Measurements from ENCODE around the gene LRRC75A.

LRRC75A gene

DNA sequence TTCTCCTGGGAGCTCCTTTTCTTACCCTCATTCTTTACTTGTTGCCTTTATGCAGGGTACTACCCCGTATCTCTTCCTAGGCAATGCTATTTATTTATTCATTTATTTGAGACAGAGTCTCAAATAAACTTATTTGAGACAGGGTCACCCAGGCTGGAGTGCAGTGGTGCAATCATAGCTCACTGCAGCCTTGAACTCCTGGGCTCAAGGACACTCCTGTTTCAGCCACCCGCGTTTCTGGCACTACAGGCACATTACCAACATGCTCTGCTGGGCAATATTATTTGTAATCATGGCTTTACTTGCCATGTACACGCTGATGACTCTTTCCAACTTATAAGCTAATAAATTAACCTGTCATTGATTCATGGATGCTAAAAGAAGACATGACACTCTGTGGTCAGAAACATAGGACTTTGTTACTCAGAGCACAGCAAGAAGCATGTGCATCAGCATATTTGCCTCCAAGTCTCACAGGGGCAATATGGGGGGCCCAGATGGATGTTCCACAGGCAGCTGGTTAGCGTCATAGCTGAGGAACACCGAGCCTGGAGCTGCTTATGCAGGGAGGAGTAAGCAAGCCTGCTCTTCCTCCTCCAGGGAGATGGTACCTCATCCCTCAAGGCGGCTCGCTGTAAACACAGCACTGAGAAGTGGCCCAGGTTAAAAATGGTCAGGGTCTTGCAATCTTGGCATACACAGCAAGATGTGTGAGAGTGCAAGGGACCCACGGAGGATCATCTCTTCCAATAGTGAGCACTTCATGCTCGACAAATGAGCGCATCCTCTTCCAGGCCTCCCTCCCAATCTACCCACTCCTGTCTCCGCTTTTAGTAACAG is 4.2 kb upstream of the LRRC75A start:
- in situ Hi-C loops (cut with MboI; ENCODE audit: low sequenced_read_pairs, unreplicated experiment) = no loop called here
- TF ChIP-seq, protein P1, sequence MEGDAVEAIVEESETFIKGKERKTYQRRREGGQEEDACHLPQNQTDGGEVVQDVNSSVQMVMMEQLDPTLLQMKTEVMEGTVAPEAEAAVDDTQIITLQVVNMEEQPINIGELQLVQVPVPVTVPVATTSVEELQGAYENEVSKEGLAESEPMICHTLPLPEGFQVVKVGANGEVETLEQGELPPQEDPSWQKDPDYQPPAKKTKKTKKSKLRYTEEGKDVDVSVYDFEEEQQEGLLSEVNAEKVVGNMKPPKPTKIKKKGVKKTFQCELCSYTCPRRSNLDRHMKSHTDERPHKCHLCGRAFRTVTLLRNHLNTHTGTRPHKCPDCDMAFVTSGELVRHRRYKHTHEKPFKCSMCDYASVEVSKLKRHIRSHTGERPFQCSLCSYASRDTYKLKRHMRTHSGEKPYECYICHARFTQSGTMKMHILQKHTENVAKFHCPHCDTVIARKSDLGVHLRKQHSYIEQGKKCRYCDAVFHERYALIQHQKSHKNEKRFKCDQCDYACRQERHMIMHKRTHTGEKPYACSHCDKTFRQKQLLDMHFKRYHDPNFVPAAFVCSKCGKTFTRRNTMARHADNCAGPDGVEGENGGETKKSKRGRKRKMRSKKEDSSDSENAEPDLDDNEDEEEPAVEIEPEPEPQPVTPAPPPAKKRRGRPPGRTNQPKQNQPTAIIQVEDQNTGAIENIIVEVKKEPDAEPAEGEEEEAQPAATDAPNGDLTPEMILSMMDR (IDR thresholded peaks at IDR 0.05; ENCODE audit: borderline replicate concordance, control extremely low read depth, extremely low read depth, insufficient read depth, missing control alignments) = no peak
- no peak for DNase-seq (ENCODE audit: low spot score)

DNA sequence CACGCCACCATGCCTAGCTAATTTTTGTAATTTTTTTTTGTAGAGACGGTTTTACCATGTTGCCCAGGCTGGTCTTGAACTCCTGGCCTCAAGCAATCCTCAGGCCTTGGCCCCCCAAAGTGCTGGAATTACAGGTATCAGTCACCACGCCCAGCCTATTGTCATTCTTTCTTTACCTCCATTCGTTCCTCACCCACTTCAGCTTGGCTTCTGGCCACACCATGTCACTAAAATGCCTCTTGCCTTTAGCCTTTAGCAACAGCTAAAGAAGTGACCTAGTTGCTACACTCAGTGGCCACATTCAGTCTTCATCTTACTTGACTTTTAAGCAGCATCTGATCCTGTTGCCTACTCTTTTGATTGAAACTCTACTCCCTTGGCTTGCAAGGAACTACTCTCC is 3.6 kb upstream of the LRRC75A start:
- DNase-seq (ENCODE audit: low spot score) = no peak
- TF ChIP-seq, protein P1 (IDR thresholded peaks at IDR 0.05; ENCODE audit: borderline replicate concordance, control extremely low read depth, extremely low read depth, insufficient read depth, missing control alignments) = no peak
- in situ Hi-C loops (cut with MboI; ENCODE audit: low sequenced_read_pairs, unreplicated experiment) = no loop called here

DNA sequence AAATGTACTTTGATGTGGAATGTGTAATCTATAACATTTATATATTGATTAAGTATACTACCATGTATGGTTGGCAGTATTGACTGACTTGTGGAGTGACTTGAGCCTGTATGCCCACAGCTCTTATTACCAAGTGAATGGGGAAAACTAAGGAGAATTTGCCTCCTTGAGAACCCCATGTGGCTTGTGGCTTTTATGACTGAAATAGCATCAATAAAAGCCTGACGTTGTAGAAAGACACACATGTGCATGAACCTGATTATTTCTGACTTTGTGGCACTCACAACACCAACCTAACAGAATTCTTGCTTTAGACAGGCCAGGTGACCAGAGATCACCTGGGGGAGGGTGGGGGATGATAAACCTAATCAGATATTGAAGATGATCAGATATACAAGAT is 2.1 kb upstream of the LRRC75A start:
- in situ Hi-C loops (cut with MboI; ENCODE audit: low sequenced_read_pairs, unreplicated experiment) = no loop called here
- DNase-seq (ENCODE audit: low spot score) = no peak
- TF ChIP-seq, protein P1 (IDR thresholded peaks at IDR 0.05; ENCODE audit: borderline replicate concordance, control extremely low read depth, extremely low read depth, insufficient read depth, missing control alignments) = no peak

DNA sequence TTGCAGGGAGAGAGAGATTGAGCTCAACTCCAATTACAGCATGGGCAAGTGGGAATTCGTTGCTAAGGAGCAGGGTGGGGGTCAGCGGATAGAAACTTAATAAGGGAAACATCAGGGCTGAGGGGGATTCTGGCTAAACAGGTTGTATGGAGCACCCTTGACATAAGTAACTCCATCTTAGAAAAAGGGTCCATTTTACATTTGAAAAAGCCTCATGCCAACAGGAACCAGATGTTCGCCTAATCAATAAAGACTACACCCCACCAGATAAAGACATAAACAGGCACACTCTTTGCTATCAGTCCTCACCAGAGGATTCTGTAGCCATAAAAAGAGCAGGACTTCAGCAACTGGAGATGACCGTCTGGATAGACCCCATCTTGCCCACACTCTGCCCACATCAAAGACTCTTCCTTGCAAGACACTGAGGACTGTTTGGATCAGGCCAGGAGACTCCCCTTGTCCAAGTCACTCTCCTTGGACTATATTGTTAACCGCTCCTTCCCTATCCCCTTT is 1.6 kb upstream of the LRRC75A start:
- no peak for DNase-seq (ENCODE audit: low spot score)
- TF ChIP-seq, protein P1 (IDR thresholded peaks at IDR 0.05; ENCODE audit: borderline replicate concordance, control extremely low read depth, extremely low read depth, insufficient read depth, missing control alignments) = no peak
- in situ Hi-C loops (cut with MboI; ENCODE audit: low sequenced_read_pairs, unreplicated experiment) = no loop called here

DNA sequence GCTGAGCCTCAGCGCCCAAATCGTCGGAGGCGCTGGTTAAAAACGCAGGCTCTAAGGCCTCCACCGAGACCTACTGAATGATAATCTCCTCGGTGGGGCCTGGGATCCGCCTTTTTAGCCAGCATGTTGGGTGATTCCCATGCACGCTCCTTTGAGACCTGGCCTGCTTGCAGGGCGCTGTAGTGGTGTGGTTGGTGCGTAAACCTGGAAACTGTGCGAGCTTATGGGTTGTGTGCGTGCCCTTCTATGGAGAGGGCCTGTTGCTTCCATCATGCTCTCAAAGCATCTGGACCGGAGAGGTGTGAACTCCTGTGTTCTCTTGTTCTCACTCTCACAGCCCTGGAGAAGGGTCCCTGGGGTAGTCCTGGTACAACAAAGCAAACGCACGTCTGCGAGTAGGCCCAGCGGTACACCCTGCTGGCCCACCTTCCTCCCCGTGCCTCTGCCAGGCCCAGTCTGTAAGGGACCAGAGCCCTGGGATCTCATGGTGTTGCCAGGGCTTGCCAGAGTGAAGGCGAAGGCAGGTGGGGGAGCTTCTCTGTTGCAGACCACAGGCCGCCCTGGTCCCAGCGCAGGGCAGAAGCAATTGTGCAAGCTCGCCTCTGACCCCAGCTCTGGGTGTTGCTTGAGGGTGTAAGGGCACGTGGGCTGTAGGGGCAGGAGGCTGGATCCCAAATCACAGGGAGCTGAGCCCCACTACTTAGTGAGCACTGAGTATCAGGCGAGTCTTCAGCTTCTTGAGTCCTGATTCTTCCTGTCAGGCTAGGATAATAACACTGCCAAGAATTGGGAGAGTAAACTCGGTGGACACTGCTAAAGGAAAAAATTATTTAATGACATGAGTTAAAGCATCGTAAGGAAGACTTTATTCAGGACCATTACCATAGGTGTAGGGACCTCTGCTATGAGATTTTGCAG is 879 bp upstream of the LRRC75A start:
- no peak for DNase-seq (ENCODE audit: low spot score)
- TF ChIP-seq, protein P1 (IDR thresholded peaks at IDR 0.05; ENCODE audit: borderline replicate concordance, control extremely low read depth, extremely low read depth, insufficient read depth, missing control alignments) = no peak
- in situ Hi-C loops (cut with MboI; ENCODE audit: low sequenced_read_pairs, unreplicated experiment) = no loop called here

DNA sequence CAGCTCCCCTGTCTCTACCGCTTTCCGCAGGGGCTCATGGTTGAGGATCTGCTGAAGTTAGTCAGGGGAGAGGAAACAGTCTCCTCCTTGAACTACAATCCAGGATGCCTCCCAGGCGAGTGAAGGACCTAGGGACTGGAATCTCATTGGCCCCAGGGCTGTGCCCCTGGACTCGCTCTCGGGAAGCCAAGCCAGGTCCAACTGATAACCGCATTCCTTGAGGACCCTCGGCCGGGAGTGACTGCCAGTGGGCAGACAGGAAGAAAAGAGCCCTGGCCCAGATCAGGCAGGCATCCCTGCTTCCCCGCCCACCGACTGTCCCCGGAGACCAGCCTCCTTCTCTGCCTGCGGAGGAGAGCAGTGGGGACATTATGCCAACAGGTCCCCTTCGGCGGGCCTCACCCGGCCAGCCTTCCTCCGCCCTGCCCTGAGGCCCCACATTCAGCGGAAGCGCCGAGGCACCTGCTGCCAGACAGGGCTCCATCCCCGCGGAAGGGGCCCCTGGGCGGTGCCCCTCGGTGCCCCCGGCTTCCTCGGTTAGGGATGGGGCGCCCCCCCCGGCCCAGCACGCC is 776 bp downstream of the LRRC75A start:
- in situ Hi-C loops (cut with MboI; ENCODE audit: low sequenced_read_pairs, unreplicated experiment) = no loop called here
- DNase-seq (ENCODE audit: low spot score) = no peak
- TF ChIP-seq, protein P1 (IDR thresholded peaks at IDR 0.05; ENCODE audit: borderline replicate concordance, control extremely low read depth, extremely low read depth, insufficient read depth, missing control alignments) = no peak

Data from GM13976 (cell line).